T-helper 2 cell treated with Interferon-gamma antibody and Interleukin-4, amounts not matched to agents 100 ng/mL and 5 ng/mL, for 36 hours (primary cell): ENCODE results near the gene RHOBTB1. TPM values are rescaled to one million over a fixed set of nuclear protein-coding genes. Genes with fewer than 3 reads are reported as not detected.
"Not testable (repeated sequence)": the region's sequence is repeated elsewhere in the genome, so short reads cannot be mapped to it uniquely, and the experiment has no call there.

Experiments used
- intact Hi-C: fragments of 100-400 bp; cut with micrococcal nuclease; formaldehyde crosslinking; loops from one replicate; pipeline ENCODE4 v1.15.1; 2023
- total RNA-seq: library from RNA; stranded (reverse); gene quantifications from 2 replicates; pipeline ENCODE4 v1.2.3, GENCODE V29; 2022

The RHOBTB1 gene
- total RNA-seq, 1 donor from 2014 or later: not detected

- intact Hi-C loops: no loop called here
Measured at GRCh38 chr10:60871215-60871614, 72.8 kb downstream of the RHOBTB1 start.

GRCh38 chr10:60870803-60871202 lies 73.2 kb downstream of the RHOBTB1 start:
- intact Hi-C loops: no loop called here

- intact Hi-C loops: no loop called here
Measured at GRCh38 chr10:60870416-60870728, 73.6 kb downstream of the RHOBTB1 start.

GRCh38 chr10:60869652-60870415 lies 74.2 kb downstream of the RHOBTB1 start:
- intact Hi-C loops: no loop called here

GRCh38 chr10:60868946-60869345 lies 75.0 kb downstream of the RHOBTB1 start:
- intact Hi-C loops: no loop called here

GRCh38 chr10:60865198-60865783 lies 78.7 kb downstream of the RHOBTB1 start:
- intact Hi-C loops: no loop called here

- intact Hi-C loops: no loop called here
Measured at GRCh38 chr10:60863796-60864195, 80.2 kb downstream of the RHOBTB1 start.

- intact Hi-C loops: no loop called here
Measured at GRCh38 chr10:60862517-60862916, 81.5 kb downstream of the RHOBTB1 start.

- intact Hi-C loops: no loop called here
Measured at GRCh38 chr10:60856405-60856804, 87.6 kb downstream of the RHOBTB1 start.

- intact Hi-C loops: no loop called here
Measured at GRCh38 chr10:60853637-60854036, 90.3 kb downstream of the RHOBTB1 start.

- intact Hi-C loops: no loop called here
Measured at GRCh38 chr10:60853107-60853506, 90.9 kb downstream of the RHOBTB1 start.

GRCh38 chr10:60849740-60850139 lies 94.2 kb downstream of the RHOBTB1 start:
- intact Hi-C loops: no loop called here

- intact Hi-C loops: no loop called here
Measured at GRCh38 chr10:60849217-60849616, 94.8 kb downstream of the RHOBTB1 start.

GRCh38 chr10:60848680-60849079 lies 95.3 kb downstream of the RHOBTB1 start:
- intact Hi-C loops: no loop called here

GRCh38 chr10:60848126-60848525 lies 95.9 kb downstream of the RHOBTB1 start:
- intact Hi-C loops: no loop called here

- intact Hi-C loops: no loop called here
Measured at GRCh38 chr10:60846173-60846572, 97.8 kb downstream of the RHOBTB1 start.

GRCh38 chr10:60845038-60845437 lies 98.9 kb downstream of the RHOBTB1 start:
- intact Hi-C loops: no loop called here

GRCh38 chr10:60842694-60843093 lies 101.3 kb downstream of the RHOBTB1 start:
- intact Hi-C loops: no loop called here

- intact Hi-C loops: not testable (repeated sequence)
Measured at GRCh38 chr10:60841227-60841626, 102.8 kb downstream of the RHOBTB1 start.

- intact Hi-C loops: no loop called here
Measured at GRCh38 chr10:60835049-60835448, 108.9 kb downstream of the RHOBTB1 start.

GRCh38 chr10:60834401-60834800 lies 109.6 kb downstream of the RHOBTB1 start:
- intact Hi-C loops: no loop called here

GRCh38 chr10:60832136-60832535 lies 111.8 kb downstream of the RHOBTB1 start:
- intact Hi-C loops: not testable (repeated sequence)

- intact Hi-C loops: no loop called here
Measured at GRCh38 chr10:60828489-60828852, 115.5 kb downstream of the RHOBTB1 start.
